ENCODE data around the gene CA5A.

Gene CA5A

GRCh38 chr16:87978127-87978526, 41.8 kb upstream of the CA5A start:
- Histone ChIP-seq H3K4me1 (ENCODE audit: control insufficient read depth, insufficient read depth, low read length, unreplicated experiment) (no peaks in the 10 kb centered on the region), H3K27me3 (ENCODE audit: insufficient read depth, low read length) (no peaks in the 10 kb centered on the region), H3K79me2 (ENCODE audit: control insufficient read depth, insufficient read depth, low read length, unreplicated experiment) (peaks cover 14% of the 10 kb centered on the region), H3K27ac (ENCODE audit: low read depth, low read length) (no peak overlapping the region), H3K4me3 (ENCODE audit: low read depth, low read length) (no peak overlapping the region), H3K36me3 (ENCODE audit: insufficient read depth, low read length) (no peaks in the 10 kb centered on the region; the same call in 1 of the 2 replicates), H2AFZ (ENCODE audit: low read length, unreplicated experiment) (no peak overlapping the region)

GRCh38 chr16:87976665-87977064, 40.3 kb upstream of the CA5A start:
- no peaks in the 10 kb centered on the region for H3K4me1 ChIP-seq (ENCODE audit: control insufficient read depth, insufficient read depth, low read length, unreplicated experiment)
- peak overlapping the region; percentile 60 for H3K27ac ChIP-seq (ENCODE audit: low read depth, low read length)
- H2AFZ ChIP-seq (ENCODE audit: low read length, unreplicated experiment) = no peak overlapping the region
- H3K4me3 ChIP-seq (ENCODE audit: low read depth, low read length) = peak overlapping the region; percentile 46
- H3K79me2 ChIP-seq (ENCODE audit: control insufficient read depth, insufficient read depth, low read length, unreplicated experiment) = peaks cover 27% of the 10 kb centered on the region
- no peaks in the 10 kb centered on the region for H3K27me3 ChIP-seq (ENCODE audit: insufficient read depth, low read length)
- H3K36me3 ChIP-seq (ENCODE audit: insufficient read depth, low read length) = peaks cover 5% of the 10 kb centered on the region; the same call in 1 of the 2 replicates

DNA sequence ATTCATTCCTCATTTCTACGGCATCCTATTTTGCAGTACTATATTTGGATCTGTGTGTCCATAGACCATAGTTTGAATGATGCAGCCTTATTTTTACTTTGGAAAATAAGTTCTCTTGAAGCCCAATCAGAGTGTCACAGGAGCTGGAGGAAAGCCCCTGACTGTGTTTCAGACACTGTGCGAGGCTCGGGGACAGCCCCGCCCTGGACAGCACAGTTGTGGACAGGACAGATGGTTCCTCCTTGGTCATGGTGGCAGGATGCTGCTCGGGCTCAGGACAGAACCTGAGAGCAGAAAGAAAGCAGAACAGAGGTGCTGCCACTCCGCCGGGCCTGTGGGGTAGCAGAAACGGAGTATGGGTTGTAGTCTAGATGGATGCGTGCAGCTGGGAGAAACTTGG, 37.8 kb upstream of the CA5A start:
- H3K79me2 ChIP-seq (ENCODE audit: control insufficient read depth, insufficient read depth, low read length, unreplicated experiment) = peaks cover 37% of the 10 kb centered on the region
- peaks cover 13% of the 10 kb centered on the region; the same call in 1 of the 2 replicates for H3K36me3 ChIP-seq (ENCODE audit: insufficient read depth, low read length)
- peaks cover 4% of the 10 kb centered on the region for H3K4me1 ChIP-seq (ENCODE audit: control insufficient read depth, insufficient read depth, low read length, unreplicated experiment)
- no peaks in the 10 kb centered on the region for H3K27me3 ChIP-seq (ENCODE audit: insufficient read depth, low read length)
- H3K27ac ChIP-seq (ENCODE audit: low read depth, low read length) = no peak overlapping the region
- no peak overlapping the region for H3K4me3 ChIP-seq (ENCODE audit: low read depth, low read length)
- no peak overlapping the region for H2AFZ ChIP-seq (ENCODE audit: low read length, unreplicated experiment)

- Histone ChIP-seq H3K36me3 (ENCODE audit: insufficient read depth, low read length) (peaks cover 13% of the 10 kb centered on the region; the same call in 1 of the 2 replicates), H3K79me2 (ENCODE audit: control insufficient read depth, insufficient read depth, low read length, unreplicated experiment) (peaks cover 42% of the 10 kb centered on the region), H3K4me3 (ENCODE audit: low read depth, low read length) (no peak overlapping the region), H3K4me1 (ENCODE audit: control insufficient read depth, insufficient read depth, low read length, unreplicated experiment) (peaks cover 8% of the 10 kb centered on the region), H3K27ac (ENCODE audit: low read depth, low read length) (no peak overlapping the region), H2AFZ (ENCODE audit: low read length, unreplicated experiment) (no peak overlapping the region), H3K27me3 (ENCODE audit: insufficient read depth, low read length) (no peaks in the 10 kb centered on the region)
These were observed 37.4 kb upstream of the CA5A start for GRCh38 chr16:87973717-87974116.

DNA sequence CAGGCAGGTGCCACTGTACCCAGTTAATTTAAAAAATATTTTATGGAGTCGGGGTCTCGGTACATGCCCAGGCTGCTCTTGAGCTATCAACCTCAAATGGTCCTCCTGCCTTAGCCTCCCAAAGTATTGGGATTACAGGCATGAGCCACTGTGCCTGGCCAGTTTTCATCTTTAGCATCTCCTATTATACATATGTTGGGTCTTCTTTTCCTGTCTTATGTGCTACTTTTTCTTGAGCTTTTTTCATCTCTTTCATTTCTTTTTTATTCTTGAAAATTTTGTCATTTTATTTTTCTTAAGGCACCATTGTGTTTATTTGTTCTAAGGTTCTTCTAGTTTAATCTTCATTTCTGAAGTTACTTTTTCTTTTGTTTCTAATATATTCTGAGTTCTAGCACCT, 35.6 kb upstream of the CA5A start:
- Histone ChIP-seq H3K79me2 (ENCODE audit: control insufficient read depth, insufficient read depth, low read length, unreplicated experiment) (peaks cover 50% of the 10 kb centered on the region), H3K36me3 (ENCODE audit: insufficient read depth, low read length) (peaks cover 13% of the 10 kb centered on the region; the same call in 1 of the 2 replicates), H3K4me3 (ENCODE audit: low read depth, low read length) (no peak overlapping the region), H3K4me1 (ENCODE audit: control insufficient read depth, insufficient read depth, low read length, unreplicated experiment) (peaks cover 10% of the 10 kb centered on the region), H3K27me3 (ENCODE audit: insufficient read depth, low read length) (no peaks in the 10 kb centered on the region), H2AFZ (ENCODE audit: low read length, unreplicated experiment) (no peak overlapping the region), H3K27ac (ENCODE audit: low read depth, low read length) (no peak overlapping the region)

GRCh38 chr16:87970186-87970585, 33.9 kb upstream of the CA5A start:
- peaks cover 20% of the 10 kb centered on the region for H3K4me1 ChIP-seq (ENCODE audit: control insufficient read depth, insufficient read depth, low read length, unreplicated experiment)
- H2AFZ ChIP-seq (ENCODE audit: low read length, unreplicated experiment) = no peak overlapping the region
- H3K36me3 ChIP-seq (ENCODE audit: insufficient read depth, low read length) = peaks cover 13% of the 10 kb centered on the region; the same call in 1 of the 2 replicates
- H3K27me3 ChIP-seq (ENCODE audit: insufficient read depth, low read length) = no peaks in the 10 kb centered on the region
- peaks cover 61% of the 10 kb centered on the region for H3K79me2 ChIP-seq (ENCODE audit: control insufficient read depth, insufficient read depth, low read length, unreplicated experiment)
- peak overlapping the region; percentile 60 for H3K27ac ChIP-seq (ENCODE audit: low read depth, low read length)
- no peak overlapping the region for H3K4me3 ChIP-seq (ENCODE audit: low read depth, low read length)

DNA sequence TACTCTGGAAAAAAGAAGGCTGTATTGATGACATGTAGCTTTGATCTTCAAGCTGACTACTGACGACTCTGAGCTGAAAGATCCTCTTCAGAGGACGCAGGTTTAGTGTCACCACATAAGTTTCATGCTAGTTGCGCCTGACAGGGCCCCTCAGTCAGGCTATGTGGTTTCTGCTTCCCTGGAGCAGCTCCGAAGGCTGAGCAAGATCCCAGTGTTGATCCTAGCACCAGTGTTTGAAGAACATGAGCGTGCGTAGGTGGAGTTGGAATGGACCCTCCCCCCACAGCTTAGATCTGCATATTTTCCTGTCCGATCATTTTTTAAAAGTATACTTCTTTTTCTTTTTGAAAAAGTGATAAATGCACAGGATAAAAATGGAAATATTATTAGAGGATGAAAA, 32.2 kb upstream of the CA5A start:
- peak overlapping the region; percentile 4; the same call in 1 of the 2 replicates for H3K27ac ChIP-seq (ENCODE audit: low read depth, low read length)
- H3K36me3 ChIP-seq (ENCODE audit: insufficient read depth, low read length) = peaks cover 13% of the 10 kb centered on the region; the same call in 1 of the 2 replicates
- H3K79me2 ChIP-seq (ENCODE audit: control insufficient read depth, insufficient read depth, low read length, unreplicated experiment) = peaks cover 68% of the 10 kb centered on the region
- no peaks in the 10 kb centered on the region for H3K27me3 ChIP-seq (ENCODE audit: insufficient read depth, low read length)
- peaks cover 28% of the 10 kb centered on the region for H3K4me1 ChIP-seq (ENCODE audit: control insufficient read depth, insufficient read depth, low read length, unreplicated experiment)
- peak overlapping the region; percentile 60 for H3K4me3 ChIP-seq (ENCODE audit: low read depth, low read length)
- no peak overlapping the region for H2AFZ ChIP-seq (ENCODE audit: low read length, unreplicated experiment)

- Histone ChIP-seq H2AFZ (ENCODE audit: low read length, unreplicated experiment) (peak overlapping the region; percentile 81), H3K36me3 (ENCODE audit: insufficient read depth, low read length) (0 out of 2 replicates have a peak, but pooled peaks cover 9% of the 10 kb centered on the region), H3K79me2 (ENCODE audit: control insufficient read depth, insufficient read depth, low read length, unreplicated experiment) (peaks cover 65% of the 10 kb centered on the region), H3K27me3 (ENCODE audit: insufficient read depth, low read length) (no peaks in the 10 kb centered on the region), H3K4me3 (ENCODE audit: low read depth, low read length) (no peak overlapping the region), H3K4me1 (ENCODE audit: control insufficient read depth, insufficient read depth, low read length, unreplicated experiment) (peaks cover 38% of the 10 kb centered on the region), H3K27ac (ENCODE audit: low read depth, low read length) (peak overlapping the region; percentile 31)
These were observed 30.4 kb upstream of the CA5A start for GRCh38 chr16:87966685-87967185.

GRCh38 chr16:87966064-87966645, 29.8 kb upstream of the CA5A start:
- Histone ChIP-seq H3K27me3 (ENCODE audit: insufficient read depth, low read length) (no peaks in the 10 kb centered on the region), H3K4me1 (ENCODE audit: control insufficient read depth, insufficient read depth, low read length, unreplicated experiment) (peaks cover 38% of the 10 kb centered on the region), H3K79me2 (ENCODE audit: control insufficient read depth, insufficient read depth, low read length, unreplicated experiment) (peaks cover 66% of the 10 kb centered on the region), H2AFZ (ENCODE audit: low read length, unreplicated experiment) (peak overlapping the region; percentile 81), H3K4me3 (ENCODE audit: low read depth, low read length) (no peak overlapping the region), H3K27ac (ENCODE audit: low read depth, low read length) (peak overlapping the region; percentile 31), H3K36me3 (ENCODE audit: insufficient read depth, low read length) (0 out of 2 replicates have a peak, but pooled peaks cover 3% of the 10 kb centered on the region)

DNA sequence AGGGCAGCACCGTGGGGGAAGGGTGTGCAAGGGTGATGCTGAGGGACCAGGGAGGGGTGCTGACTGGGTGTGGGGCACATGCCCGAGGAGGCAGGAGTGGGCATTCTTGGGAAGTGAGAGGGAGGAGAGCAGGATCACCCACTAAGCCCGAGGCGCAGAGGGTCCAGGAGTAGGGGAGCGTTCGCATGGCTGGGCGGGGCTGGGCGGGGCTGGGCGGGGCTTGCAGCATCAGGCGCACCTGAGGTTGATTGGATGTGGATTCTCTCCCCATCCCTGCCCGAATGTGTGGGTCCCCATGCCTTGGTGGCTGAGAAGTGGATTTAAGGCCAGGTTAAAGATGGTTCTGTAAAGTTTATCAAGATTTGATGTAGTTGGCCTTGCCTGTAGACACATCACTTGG, 29.1 kb upstream of the CA5A start:
- Histone ChIP-seq H3K79me2 (ENCODE audit: control insufficient read depth, insufficient read depth, low read length, unreplicated experiment) (peaks cover 67% of the 10 kb centered on the region), H3K27me3 (ENCODE audit: insufficient read depth, low read length) (no peaks in the 10 kb centered on the region), H3K36me3 (ENCODE audit: insufficient read depth, low read length) (no peaks in the 10 kb centered on the region), H2AFZ (ENCODE audit: low read length, unreplicated experiment) (no peak overlapping the region), H3K27ac (ENCODE audit: low read depth, low read length) (no peak overlapping the region), H3K4me3 (ENCODE audit: low read depth, low read length) (no peak overlapping the region), H3K4me1 (ENCODE audit: control insufficient read depth, insufficient read depth, low read length, unreplicated experiment) (peaks cover 38% of the 10 kb centered on the region)

DNA sequence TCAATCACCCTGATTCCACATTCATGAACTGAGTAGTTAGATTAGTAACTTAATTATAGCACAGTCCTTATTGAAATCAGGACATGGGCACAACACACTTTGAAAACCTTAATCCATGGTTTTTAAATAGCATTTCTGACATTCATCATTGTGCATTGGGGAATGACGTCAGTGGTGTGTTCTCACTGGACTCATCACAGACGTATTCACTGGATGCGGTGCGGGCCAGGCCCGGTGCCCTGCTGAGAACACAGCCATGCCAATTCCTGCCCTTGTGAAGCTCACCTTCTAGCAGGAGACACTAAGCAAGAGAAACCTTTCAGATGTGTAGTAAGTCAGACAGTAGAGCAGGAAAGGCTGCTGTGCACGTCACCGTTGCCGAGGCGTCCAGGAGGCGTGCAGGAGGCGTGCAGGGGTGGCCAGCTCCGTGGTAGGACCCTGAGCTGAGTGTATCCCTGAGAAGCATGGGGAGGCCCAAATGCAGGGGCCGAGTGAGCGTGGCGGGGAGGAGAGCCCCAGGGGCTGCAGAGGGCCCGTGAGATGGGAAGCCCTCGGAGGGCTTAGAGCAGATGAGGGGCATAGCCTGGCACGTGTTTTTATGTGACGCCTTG, 27.8 kb upstream of the CA5A start:
- Histone ChIP-seq H2AFZ (ENCODE audit: low read length, unreplicated experiment) (no peak overlapping the region), H3K4me1 (ENCODE audit: control insufficient read depth, insufficient read depth, low read length, unreplicated experiment) (peaks cover 34% of the 10 kb centered on the region), H3K4me3 (ENCODE audit: low read depth, low read length) (no peak overlapping the region), H3K27ac (ENCODE audit: low read depth, low read length) (peak overlapping the region; percentile 80), H3K27me3 (ENCODE audit: insufficient read depth, low read length) (no peaks in the 10 kb centered on the region), H3K79me2 (ENCODE audit: control insufficient read depth, insufficient read depth, low read length, unreplicated experiment) (peaks cover 63% of the 10 kb centered on the region), H3K36me3 (ENCODE audit: insufficient read depth, low read length) (no peaks in the 10 kb centered on the region)
